ENCODE data around the gene METTL16.
"Not testable (repeated sequence)": the region's sequence is repeated elsewhere in the genome, so short reads cannot be mapped to it uniquely, and the experiment has no call there.

The METTL16 gene

DNA sequence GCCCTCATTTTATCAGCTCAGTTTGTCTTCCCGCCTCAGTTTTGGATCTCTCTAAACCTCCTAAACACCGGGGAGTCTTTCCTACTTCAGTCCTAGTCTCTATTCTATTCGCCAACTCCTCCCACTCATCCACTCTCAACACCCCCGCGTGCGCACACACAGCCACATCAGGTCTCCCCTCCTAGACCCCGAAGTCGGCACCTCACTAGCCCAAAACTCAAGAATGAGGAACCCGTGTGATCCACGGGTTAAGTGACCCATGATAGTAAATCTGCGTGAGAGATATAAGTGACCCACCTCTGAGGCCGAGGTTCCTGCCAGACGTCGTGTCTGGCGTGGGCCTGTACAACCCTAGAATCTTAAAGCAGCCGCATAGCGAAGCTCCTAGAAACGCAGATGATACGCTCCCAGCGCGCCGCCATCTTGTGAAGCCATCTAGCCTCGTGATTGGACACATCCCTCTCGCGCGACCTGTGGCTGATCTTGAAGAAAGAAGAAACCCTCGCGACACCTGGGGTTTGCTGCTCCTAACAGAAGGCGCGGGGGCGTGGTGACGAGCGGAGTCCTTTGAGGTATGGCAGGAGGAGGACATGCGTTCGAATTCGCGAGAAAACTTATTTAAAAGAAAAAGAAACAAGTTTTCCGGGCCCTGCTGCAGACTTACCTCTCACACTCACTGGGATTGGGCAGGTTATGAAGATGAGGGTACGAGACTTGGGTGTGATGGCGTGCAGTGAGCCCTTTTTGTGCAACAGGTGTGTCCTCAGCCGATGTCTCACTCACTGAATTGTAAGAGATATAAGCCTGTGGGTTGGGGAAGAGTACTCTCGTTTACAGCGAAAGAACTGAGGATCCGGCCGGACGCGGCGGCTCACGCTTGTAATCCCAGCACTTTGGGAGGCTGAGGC, at the start of gene METTL16:
Gene METTL16 (minus strand): TSS at position 427 of the 908 bp plus-strand sequence. CDS start 9,557 bp downstream, outside the sequence.
- TF ChIP-seq CTCF (IDR thresholded peaks at IDR 0.05; ENCODE audit: unreplicated experiment in 3 of 3), result no peak
- Mint-ChIP-seq H3K4me1 (no peaks in the 10 kb centered on the region), H3K27me3 (ENCODE audit: low read depth) (no peaks in the 10 kb centered on the region), H3K27ac (no peak within 1 kb of the TSS), H3K36me3 (ENCODE audit: low read depth) (peaks cover 19% of the 10 kb centered on the region), H3K9me3 (peaks cover 11% of the 10 kb centered on the region), H3K4me3 (peak within 1 kb of the TSS in 1 of 3 experiments; percentile 69)

DNA sequence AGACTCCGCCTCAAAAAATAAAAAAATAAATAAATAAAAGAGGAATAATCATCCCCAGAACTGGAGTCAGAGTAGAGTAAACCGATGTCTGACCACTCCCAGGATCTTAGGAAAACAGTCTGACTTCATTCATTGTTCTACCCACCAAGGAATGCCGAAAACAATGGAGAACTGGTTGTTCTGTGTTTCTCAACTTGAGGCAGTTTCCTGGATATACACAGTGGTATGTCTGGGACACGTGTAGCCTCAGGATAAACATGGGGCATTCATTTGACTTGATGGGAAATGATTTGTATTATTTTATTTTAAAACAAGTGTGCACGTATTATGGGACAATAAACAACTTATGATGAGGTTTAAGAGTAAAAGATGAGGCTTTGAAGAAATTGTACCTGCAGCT, 49.0 kb upstream of the METTL16 start:
- no peak for TF ChIP-seq CTCF (IDR thresholded peaks at IDR 0.05; ENCODE audit: unreplicated experiment in 3 of 3)
- H3K27ac Mint-ChIP-seq, result no peak overlapping the region
- peaks cover 17% of the 10 kb centered on the region for H3K9me3 Mint-ChIP-seq
- no peaks in the 10 kb centered on the region for H3K36me3 Mint-ChIP-seq (ENCODE audit: low read depth)
- H3K4me3 Mint-ChIP-seq, result no peak overlapping the region
- peaks cover 4% of the 10 kb centered on the region for H3K27me3 Mint-ChIP-seq (ENCODE audit: low read depth)
- H3K4me1 Mint-ChIP-seq, result no peaks in the 10 kb centered on the region

GRCh38 chr17:2551928-2552327, 40.2 kb upstream of the METTL16 start:
- Mint-ChIP-seq H3K4me3 (peak overlapping the region in 1 of 3 experiments; percentile 4), H3K27ac (peak overlapping the region; percentile 48 to 65 (median 61)), H3K36me3 (ENCODE audit: low read depth) (no peaks in the 10 kb centered on the region), H3K9me3 (peaks cover 7% of the 10 kb centered on the region), H3K4me1 (peaks cover 8% of the 10 kb centered on the region), H3K27me3 (ENCODE audit: low read depth) (peaks cover 12% of the 10 kb centered on the region)
- TF ChIP-seq CTCF (IDR thresholded peaks at IDR 0.05; ENCODE audit: unreplicated experiment in 3 of 3), result no peak

GRCh38 chr17:2551493-2551892, 39.8 kb upstream of the METTL16 start:
- TF ChIP-seq CTCF (IDR thresholded peaks at IDR 0.05; ENCODE audit: unreplicated experiment in 3 of 3), result no peak
- Mint-ChIP-seq H3K9me3 (peaks cover 4% of the 10 kb centered on the region), H3K36me3 (ENCODE audit: low read depth) (no peaks in the 10 kb centered on the region), H3K27me3 (ENCODE audit: low read depth) (peaks cover 12% of the 10 kb centered on the region), H3K4me3 (no peak overlapping the region), H3K27ac (peak overlapping the region; percentile 48 to 65 (median 61)), H3K4me1 (peaks cover 8% of the 10 kb centered on the region)

GRCh38 chr17:2549392-2550211, 37.9 kb upstream of the METTL16 start:
- peaks cover 8% of the 10 kb centered on the region for H3K4me1 Mint-ChIP-seq
- no peak for TF ChIP-seq CTCF (IDR thresholded peaks at IDR 0.05; ENCODE audit: unreplicated experiment in 3 of 3)
- no peaks in the 10 kb centered on the region for H3K9me3 Mint-ChIP-seq
- peaks cover 12% of the 10 kb centered on the region for H3K27me3 Mint-ChIP-seq (ENCODE audit: low read depth)
- H3K27ac Mint-ChIP-seq, result no peak overlapping the region
- H3K36me3 Mint-ChIP-seq (ENCODE audit: low read depth), result no peaks in the 10 kb centered on the region
- H3K4me3 Mint-ChIP-seq, result no peak overlapping the region

GRCh38 chr17:2548026-2548425, 36.3 kb upstream of the METTL16 start:
- not testable (repeated sequence) for H3K4me3 Mint-ChIP-seq; H3K27ac Mint-ChIP-seq; H3K36me3 Mint-ChIP-seq (ENCODE audit: low read depth); H3K4me1 Mint-ChIP-seq; H3K9me3 Mint-ChIP-seq
- H3K27me3 Mint-ChIP-seq (ENCODE audit: low read depth), result peaks cover 15% of the 10 kb centered on the region

Measured in nephron (organoid).